GM23338 (cell line): ENCODE data around the gene COL6A1.

Source experiments
- CREB1 ChIP-seq: fragments of 250-450 bp; sonication (Bioruptor Pico); IDR thresholded peaks from 2 replicates; pipeline ENCODE4 v1.5.0; 2020; ENCODE audit warnings: low read depth, mild to moderate bottlenecking, moderate library complexity
- CTCF ChIP-seq, 2 experiments: fragments of 200-600 bp in 1 of 2; sonication (generic) in 1 of 2; conservative IDR thresholded peaks; 2 replicates each; pipeline versions ENCODE4 v1.5.1 to v1.6.1; 2016 to 2017; ENCODE audit warnings: antibody characterized with exemption in 2 of 2, low read depth in 2 of 2, mild to moderate bottlenecking in 2 of 2, moderate library complexity in 1 of 2
- ETS1 ChIP-seq: IDR thresholded peaks from 2 replicates; pipeline ENCODE4 v1.6.1; 2016; ENCODE audit warnings: antibody characterized with exemption
- EZH2 ChIP-seq: fragments of 200-600 bp; sonication (generic); IDR thresholded peaks from one replicate; pipeline ENCODE4 v1.8.0; 2017; ENCODE audit warnings: antibody characterized with exemption, mild to moderate bottlenecking, low read depth; ENCODE audit not compliant: unreplicated experiment
- EZH2phosphoT487 ChIP-seq: fragments of 200-600 bp; sonication (generic); IDR thresholded peaks from one replicate; pipeline ENCODE4 v1.8.1; 2018; ENCODE audit warnings: antibody characterized with exemption; ENCODE audit not compliant: unreplicated experiment
- POLR2AphosphoS5 ChIP-seq: IDR thresholded peaks from 2 replicates; pipeline ENCODE4 v1.6.1; 2016; ENCODE audit warnings: antibody characterized with exemption, low read depth
- REST ChIP-seq: IDR thresholded peaks from one replicate; pipeline ENCODE4 v1.6.1; 2018; ENCODE audit warnings: antibody characterized with exemption; ENCODE audit not compliant: unreplicated experiment
- ZNF331 ChIP-seq: fragments of 250-450 bp; sonication (Bioruptor Pico); IDR thresholded peaks from 2 replicates; pipeline ENCODE4 v1.5.0; 2020; ENCODE audit warnings: low read depth, mild to moderate bottlenecking, moderate library complexity

GRCh38 chr21:45934085-45934484 is 47.5 kb upstream of the COL6A1 start:
- TF ChIP-seq EZH2 = no peak
- TF ChIP-seq ZNF331 (CRISPR knock-in tag) = no peak
- TF ChIP-seq CTCF (conservative IDR thresholded peaks at IDR 0.05; ENCODE audit: low read depth in 2 of 2) = no peak
- TF ChIP-seq EZH2phosphoT487 = no peak
- TF ChIP-seq REST = no peak
- TF ChIP-seq ETS1 = no peak
- TF ChIP-seq POLR2AphosphoS5 = no peak
- no peak for TF ChIP-seq CREB1 (CRISPR knock-in tag)
